Measurements from ENCODE around the gene ARF3.

ARF3 gene

DNA sequence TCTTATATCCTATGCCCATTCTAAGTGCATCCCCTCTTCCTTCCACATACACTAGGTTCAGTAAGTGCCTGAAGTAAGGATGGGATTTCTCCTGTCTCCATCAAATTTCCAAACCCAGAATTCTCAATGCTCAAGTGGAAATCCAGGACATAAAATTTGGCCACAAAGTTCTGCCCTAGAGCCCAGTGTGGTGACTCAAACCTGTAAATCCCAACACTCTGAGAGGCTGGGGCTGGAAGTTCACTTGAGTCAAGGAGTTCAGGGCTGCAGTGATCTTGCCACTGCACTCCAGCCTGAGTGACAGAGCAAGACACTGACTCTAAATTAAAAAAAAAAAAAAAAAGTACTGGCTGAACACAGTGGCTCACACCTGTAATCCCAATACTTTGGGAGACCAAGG is 4.5 kb upstream of the ARF3 start:
- no peak for DNase-seq

DNA sequence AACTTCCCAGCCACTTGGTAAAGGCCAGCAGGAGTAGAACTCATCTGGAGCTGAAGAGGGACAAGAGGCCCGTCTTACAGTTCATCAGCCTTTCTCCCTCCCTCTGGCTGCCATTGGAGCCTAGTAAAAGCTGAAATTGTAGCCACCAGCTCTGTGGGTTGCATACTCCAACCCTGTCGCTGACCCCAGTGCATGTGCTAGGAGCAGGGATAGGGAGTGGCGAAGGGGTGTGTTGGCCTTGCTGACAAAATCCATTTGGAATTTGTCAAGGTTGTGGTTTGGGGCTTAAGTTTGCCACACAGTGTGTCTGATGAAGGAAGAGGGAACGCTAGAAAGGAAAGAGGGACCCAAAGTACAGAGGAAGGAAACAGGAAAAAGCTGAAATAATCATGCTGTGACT is 4.0 kb upstream of the ARF3 start:
- no peak for DNase-seq

DNA sequence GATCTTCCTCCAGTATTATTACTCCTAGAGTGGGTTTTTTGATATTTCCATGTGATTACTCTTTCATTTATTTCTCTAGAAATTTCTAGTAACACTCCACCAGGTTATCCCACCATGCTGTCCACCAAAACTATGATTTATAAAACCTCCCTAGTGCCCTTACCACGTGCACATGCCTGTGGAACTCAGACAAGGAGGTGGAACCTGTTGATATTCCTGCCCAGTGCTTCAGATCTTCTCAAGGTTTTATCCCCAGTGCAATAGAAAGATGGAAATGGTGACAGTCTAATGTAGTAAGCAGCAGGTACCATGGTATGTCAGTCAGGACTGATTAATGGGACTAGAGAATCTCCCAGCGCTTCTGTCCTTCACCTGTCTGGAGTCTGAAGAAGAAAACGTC is 3.5 kb upstream of the ARF3 start:
- no peak for DNase-seq

DNA sequence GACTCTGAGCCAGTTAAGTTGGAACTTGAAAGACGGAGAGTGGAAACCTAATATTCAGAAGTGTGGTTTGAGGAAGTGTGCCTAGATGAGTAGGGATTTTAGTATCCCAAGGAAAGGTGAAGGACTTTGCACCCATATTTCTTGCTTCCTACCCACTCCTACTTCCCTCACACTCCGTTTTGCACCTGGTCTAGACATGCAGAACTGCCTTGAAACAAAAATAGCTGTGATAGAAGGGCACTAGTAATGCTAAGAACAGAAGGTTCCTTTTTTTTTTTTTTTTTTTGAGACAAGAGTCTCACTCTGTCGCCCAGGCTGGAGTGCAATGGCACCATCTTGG is 732 bp upstream of the ARF3 start:
- DNase-seq: no peak

DNA sequence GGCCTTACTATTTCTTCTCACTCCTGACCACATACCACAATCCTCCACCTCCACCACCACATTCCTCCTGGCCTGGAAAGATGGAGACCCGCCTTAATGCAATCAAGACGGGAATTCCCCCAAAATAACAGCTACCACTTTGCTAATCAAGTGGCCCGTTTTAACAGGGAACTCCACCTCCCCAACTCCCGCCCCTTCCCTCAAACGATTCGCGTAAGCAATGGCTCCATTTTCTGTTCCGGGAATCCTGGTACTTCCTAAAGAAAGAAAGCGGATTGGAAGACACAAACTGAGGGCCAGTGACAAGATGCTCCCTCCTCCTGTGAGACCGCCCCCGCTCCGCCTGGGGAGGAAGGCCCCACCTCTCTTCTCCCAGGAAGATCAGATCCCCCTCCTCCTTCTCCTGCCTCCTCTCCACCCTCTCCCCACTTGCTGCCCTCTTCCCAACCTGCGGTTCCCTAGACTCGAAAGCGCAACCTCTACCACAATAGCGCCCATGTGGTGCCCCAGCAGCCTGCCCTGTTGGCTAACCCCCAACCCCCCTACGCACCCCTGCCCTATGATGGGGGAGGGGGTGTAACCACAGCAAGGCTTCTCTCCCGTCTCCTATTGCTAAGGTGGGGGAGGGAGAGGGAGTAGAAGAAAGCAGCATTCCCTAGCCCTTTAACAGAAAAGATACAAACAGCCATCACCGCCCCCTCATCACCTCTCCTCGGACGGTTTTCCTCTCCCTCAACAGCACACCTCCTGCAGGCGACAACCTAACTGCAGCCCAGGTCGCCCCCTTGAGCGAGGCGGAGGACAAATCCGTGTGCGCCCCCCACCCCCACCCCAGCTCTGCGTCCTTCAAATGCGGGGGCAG is 777 bp downstream of the ARF3 start:
- DNase-seq: peak; percentile 96

DNA sequence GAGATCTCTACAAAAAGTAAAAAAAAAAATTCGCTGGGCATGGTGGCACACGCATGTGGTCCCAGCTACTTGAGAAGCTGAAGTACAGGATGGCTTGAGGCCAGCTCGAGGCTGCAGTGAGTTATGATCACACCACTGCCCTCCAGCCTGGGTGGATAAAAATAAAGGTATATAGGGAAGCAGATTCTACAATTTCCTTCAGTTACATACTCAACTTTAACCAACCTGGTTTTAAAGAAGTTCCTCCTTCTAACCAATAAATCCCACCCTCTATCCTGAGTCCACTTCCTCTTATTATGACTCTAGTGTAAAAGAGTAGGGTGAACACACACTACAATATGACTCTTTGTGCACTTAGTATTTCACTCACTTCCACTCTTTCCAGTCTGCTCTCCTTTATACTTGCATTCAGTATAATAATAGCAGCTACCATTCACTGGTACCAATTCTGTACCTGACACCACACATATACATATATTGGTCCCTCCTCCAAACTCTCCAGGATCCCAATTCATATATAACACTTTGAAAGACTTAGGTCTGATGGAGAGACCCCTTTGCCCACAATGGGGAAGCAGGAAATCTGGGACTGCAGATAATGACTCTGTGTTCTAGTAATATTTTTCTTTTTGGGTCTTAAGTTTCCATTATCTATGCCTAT is 2.3 kb downstream of the ARF3 start:
- DNase-seq: no peak

DNA sequence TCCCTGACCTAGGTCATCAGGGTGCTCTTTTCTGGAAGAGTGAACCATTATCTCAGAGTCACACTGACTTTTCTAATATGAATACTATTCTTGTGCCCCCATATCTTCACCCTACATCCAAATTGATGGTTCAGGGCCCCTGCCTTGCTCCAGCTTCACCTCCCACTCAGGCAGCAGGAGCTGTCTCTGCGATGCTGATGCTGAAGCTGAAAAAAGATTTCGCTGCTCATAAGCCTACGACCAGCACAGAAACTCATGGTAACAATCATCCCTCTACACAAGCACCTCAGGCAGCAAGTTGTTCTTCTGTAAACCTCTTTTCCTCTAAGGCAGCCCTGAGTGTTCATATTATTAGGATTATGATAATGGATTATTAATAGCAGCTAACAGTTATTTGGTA is 3.2 kb downstream of the ARF3 start:
- DNase-seq: no peak

DNA sequence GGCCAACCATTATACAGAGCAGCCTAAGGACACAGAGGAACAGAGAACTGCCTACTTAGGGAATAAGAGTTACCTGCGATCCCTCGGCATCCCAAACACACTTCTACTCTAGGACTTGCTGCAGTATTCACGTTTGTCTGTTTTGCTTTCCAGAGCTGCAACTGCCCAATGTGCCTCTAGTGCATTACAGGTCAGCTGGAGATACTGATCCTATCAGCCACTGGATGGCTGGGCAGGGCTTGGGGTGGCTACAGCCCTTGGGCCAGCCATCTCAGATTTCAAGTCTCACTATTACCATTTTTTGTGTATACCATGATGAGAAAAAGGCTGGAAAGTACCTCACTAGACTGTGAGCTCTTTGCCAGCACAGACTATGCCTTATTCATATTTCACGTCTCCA is 4.6 kb downstream of the ARF3 start:
- DNase-seq: no peak

DNA sequence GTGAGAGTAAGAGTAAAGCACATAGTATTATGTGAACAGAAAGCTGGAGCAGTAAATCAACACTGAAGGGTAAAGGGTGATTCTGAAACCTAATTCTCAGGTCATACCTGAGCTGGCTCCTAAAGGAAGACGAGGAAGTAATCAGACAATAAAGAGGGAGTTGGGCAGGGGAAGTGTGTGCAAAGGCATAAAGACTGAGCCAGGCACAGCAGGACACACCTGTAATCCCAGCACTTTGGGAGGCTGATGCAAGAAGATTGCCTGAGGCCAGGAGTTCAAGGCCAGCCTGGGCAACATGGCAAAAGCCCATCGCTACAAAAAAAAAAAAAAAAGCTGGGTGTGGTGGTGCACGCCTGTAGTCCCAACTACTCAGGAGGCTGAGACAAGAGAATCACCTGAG is 9.6 kb downstream of the ARF3 start:
- no peak for DNase-seq

DNA sequence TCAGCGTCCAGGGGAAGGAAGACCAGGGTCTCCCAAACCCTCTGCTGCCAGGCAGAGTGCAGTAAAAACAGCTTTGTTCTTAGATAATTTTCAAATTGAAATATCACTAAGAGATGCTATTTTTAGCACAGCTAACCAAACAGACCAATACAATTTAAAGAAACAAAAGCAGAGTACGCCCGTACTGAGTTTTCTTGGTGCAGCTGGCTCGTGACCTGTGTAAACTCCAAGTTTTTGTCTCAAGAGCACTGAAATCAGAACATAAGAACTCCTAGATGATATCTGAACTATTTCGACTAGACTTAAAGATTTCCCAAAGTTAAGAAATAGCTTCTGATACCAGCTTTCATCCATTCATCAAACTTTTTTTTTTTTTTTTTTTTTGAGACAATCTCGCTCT is 10.3 kb downstream of the ARF3 start:
- no peak for DNase-seq

DNA sequence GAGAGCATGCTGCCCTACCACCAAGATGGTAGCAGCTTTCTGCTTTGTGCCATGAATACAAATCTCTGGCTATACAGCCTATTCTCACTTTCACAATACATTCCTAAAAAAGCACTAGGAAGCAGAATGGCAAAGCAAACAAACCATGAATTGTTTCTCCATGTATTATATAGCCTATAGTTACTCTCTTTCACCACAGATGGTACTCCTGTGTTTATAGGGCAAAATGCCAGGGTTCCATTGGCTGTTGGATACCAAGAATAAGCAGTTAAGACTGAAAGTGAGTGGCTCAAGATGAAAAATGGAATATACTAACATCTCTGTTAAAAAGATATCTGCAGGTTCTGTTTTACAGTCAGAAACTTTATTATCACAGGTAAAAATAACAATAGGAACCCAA is 11.1 kb downstream of the ARF3 start:
- DNase-seq: no peak

DNA sequence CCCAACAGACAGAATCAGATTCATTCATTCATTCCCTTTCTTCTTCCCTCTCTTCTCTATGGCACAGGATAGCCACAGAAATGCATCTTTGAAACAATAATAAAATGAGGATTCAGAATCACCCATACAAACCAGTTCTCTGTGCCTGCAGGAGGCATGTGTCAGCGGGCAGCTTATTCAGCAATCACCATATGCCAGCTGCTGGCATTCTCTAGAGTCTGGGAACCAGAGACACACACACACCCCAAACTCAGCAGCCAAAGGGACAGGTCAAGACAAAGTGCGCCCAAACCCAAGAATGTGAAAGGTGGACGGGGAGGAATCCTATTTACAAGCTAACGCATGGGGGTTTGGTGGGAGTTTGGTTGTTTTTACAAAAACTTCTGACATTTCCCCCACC is 14.1 kb downstream of the ARF3 start:
- DNase-seq: no peak

DNA sequence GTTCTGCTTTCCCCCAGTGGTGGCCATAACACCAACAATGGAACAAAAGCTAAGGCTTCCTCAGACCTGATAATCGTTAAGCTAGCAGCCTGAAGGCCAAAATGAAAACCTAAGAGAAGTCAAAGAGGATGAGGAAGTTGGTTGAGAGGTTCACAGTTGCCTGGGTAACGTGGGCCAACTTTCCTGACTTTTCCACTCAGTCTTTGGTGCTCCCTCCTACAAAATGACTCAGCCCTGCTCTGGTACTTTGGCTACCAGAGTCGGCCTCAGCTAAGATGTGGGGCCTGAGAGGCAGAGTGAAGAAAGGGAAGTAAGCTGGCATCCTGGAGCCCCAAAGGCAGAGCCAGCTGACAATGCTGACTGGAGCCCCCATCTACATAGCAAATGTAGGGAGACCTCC is 17.1 kb downstream of the ARF3 start:
- DNase-seq: no peak

DNA sequence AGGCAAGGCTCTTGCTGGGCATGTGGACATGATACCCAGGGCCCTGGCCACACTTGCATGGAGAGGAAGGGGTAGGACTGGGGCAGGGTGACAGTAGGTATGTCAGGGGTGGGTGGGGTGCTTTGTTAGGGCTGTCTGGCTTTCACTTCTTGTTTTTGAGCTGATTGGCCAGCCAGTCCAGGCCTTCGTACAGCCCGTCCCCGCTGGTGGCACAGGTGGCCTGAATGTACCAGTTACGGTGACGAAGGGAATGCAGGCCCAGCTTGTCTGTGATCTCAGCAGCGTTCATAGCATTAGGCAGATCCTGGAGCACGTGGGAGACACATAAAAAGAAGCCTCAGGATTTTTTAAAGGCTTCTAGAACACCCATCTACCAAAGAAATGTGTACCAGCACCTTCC is 18.5 kb downstream of the ARF3 start:
- no peak for DNase-seq

DNA sequence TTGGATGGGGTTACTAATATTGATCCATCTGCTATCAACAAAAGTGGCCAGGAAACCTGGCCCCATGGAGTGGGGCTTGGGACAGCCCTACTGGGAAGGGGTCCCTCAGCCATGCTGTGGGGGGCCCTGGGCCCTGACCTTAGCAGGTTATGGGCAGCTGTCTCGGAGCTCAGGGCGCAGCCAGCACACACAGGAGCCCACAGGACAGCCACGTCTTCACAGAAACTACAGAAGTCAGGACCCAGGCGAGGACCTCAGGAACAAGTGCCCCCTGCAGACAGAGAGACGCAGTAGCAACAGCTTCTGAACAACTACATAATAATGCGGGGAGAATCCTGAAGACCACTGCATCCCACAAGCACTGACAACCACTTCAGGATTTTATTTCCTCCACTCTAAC is 20.1 kb downstream of the ARF3 start:
- no peak for DNase-seq

DNA sequence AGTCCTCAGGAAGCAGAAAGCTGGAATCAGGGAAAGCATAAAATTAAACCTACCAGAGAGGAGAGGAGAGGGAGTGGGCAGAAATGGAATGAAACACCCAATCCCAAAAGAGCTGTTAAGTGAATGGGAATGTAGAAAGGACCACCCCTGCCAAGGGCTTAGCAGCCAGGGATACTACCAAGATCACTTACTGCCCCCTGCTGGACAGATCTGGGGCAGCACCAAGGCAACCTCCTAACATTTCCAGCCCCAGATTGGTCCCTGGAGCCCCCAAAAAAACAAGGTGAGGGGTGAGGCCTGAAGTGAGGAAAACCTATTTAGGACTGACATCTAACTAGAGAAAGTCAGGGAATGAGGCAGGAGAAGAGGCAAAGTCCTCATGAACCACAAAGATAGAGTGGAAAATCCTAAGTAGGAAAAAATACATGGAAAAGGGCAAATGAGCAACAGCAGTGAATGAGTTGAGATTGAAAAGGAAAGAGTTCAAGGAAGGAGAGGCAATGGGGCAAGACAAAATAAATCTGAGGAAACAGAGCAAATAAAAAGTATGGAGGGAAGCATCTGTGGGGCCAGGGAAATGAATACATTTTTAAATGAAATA is 20.8 kb downstream of the ARF3 start:
- DNase-seq: peak; percentile 65

DNA sequence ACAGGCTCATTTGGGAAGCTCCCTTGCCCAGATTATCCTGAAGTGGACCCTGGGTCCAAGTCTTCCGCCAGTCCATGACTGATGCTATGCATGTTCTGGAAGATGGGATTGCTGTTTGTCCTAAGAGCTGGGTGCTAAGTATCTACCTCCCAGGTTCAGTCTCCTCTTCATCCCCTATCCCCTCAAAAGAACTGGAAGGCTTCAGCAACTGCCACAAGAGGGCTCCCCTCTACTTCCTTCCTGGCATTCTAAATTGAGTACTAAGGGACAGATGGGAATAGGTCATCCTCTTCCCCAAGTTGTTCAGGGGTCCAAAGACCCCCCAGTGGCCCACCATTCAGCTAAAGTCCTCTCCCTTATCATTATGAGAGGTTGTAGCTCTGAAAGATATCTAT is 23.0 kb downstream of the ARF3 start:
- DNase-seq: no peak

DNA sequence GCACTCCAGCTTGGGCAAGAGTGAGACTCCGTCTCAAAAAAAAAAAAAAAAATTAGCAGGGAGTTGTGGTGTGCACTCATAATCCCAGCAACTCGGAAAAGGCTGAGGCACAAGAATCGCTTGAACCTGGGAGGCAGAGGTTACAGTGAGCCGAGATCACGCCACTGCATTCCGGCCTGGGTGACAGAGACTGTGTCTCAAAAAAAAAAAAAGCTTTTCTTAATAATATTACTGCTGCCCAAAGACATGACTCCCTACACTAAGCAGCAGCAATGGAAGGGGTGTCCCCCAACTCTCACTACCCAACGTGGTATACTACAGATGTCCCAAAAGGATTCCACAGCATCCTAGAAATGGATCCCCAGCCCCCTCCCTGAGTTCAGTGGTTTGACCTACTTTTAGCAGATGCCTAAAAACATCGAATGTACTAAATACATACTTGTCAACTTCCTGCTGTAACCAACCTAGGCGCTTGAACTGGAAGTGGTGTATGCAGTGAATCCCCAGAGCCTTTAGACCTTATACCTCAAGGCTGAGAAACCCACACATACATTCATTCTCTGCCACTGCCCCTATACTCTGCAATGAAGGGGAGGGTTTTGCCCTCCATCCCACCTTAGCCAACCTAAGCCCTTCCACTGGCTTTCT is 23.5 kb downstream of the ARF3 start:
- DNase-seq: no peak

DNA sequence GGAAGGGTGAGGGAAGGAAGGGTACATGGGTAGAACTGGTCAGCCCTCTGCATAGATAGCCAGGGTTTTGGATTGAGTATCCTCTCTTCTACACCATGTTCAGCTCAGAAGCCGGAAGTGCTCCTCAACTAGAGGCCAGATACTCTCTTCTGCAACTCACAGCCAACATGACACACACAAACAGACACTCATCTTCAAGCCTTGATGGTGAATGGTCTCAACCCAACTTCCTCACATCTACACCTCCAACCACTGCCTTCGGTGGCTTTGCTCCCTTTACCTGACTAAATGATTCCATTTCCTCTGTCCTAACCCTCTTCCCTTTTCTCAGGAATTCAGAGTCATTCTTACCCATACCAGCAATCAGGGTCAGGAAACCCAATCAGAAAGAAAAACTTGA is 24.4 kb downstream of the ARF3 start:
- no peak for DNase-seq

DNA sequence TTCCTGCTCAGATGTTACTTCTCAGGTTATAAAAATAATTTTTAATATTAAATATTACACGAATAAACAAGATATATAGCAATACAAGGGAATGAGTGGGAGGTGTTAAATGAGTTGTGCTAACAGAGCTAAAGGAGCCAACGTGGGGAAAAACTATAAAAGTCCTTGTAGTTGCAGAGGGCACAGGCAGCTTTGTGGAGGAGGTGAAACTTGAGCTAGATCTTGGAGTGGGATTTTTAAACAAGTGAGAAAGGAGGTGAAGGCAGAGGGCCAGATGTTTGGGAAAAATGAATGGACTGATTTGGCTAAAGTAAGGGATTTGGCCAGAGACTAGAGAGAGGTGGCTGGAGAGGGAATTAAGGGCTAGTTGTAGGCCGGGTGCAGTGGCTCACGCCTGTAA is 26.8 kb downstream of the ARF3 start:
- no peak for DNase-seq

DNA sequence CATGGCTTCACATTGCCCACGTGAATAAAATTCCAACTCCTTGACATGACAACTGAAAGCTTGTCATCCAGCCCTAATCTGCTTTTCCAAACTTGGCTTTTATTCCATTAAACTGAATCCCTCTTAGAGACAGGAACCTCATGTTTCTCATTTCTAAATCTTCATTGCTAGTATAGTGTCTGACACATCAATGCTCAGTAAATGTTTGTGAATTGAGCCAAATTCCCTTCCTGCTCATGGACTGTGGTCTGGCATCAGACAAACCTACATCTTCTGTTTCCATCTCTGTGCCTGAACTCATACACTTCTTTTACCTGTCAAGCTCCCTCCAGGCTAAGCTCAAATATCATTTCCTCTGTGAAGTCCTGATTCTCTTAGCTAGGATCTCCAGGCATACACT is 27.7 kb downstream of the ARF3 start:
- no peak for DNase-seq

DNA sequence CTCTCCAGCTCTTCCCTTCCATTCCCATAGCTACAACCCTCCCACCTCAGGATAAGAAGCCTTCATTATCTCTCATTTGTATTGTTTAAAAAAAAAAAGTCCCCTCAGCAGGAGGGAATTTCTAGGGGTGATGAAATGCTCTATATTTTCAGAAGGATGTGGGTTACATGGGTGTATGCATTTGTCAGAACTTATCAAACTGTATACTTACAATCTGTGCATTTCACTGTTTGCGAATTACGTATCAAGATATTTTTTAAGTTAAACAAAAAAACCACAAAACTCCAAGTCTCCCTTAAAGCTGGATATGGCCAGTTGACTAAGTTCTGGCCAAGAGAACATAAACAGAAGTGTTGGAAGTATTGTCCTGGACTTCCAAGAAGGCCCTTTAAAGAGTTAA is 30.0 kb downstream of the ARF3 start:
- peak; percentile 60 for DNase-seq

DNA sequence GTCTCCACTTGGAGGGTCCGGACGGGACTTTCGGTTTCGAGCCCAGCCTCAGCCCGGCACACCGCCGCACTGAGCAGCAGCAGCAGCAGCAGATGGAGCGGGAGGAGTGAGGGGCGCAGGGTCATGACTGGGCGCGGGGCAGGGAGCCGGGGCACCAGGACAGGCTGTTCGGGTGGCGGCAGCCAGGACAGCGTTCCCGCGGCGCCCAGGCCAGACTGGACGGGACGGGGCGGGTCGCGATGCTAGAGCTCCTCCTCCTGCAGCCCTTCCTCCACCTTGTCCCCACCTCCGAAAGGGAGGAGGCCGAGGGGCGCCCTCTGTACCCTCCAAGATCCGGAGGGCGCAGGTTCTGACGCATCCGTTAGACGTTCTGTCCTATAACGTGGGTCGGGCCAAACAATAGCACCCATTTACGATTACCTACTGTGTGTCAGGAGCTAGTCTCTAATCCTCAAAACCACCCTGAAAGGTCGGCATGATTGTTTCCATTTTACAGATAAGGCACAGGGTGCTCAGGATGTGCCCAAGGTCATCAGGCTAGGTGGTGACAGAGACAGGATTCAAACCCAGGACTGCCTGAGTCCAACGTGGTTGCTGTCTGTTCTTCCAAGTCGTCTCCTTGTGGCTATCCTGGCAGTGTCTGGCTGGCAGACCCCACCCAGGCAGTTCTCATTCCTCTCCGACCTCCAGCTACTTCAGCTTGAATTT is 31.8 kb downstream of the ARF3 start, which contains the start of gene FKBP11:
Gene FKBP11 (minus strand): TSS at position 189 of the 708 bp plus-strand sequence. CDS start 64 bp downstream, at position 125.
- peak; percentile 61 for DNase-seq

All from fibroblast of skin of right quadriceps (primary cell).